MM.1S (cell line): Measurements from ENCODE around the gene BCAS3.

ENCODE experiments used
- DNase-seq: peaks from one replicate; pipeline ENCODE4 v3.0.0-alpha.2; 2015
- H2AFZ ChIP-seq: fragments of 300-600 bp; sonication (generic); 2 replicates; pipeline ENCODE4 v1.6.0; 2016; ENCODE audit warnings: antibody characterized with exemption, low read length
- H3F3A ChIP-seq: fragments of 300-600 bp; sonication (generic); 2 replicates; pipeline ENCODE4 v1.6.1; 2016; ENCODE audit warnings: mild to moderate bottlenecking, antibody characterized with exemption, low read length, moderate library complexity, mixed read lengths; ENCODE audit not compliant: insufficient read depth
- H3K27ac ChIP-seq: fragments of 300-600 bp; sonication (generic); 2 replicates; pipeline ENCODE4 v1.5.1; 2016; ENCODE audit warnings: mild to moderate bottlenecking, low read length
- H3K27me3 ChIP-seq: fragments of 300-600 bp; sonication (generic); replicated peaks from 2 replicates; pipeline ENCODE4 v1.6.0; 2016; ENCODE audit warnings: low read length; ENCODE audit not compliant: insufficient read depth
- H3K36me3 ChIP-seq: fragments of 300-600 bp; sonication (generic); replicated peaks from 2 replicates; pipeline ENCODE4 v1.6.1; 2016; ENCODE audit warnings: mild to moderate bottlenecking, low read length, mixed read lengths; ENCODE audit not compliant: insufficient read depth
- H3K4me1 ChIP-seq: fragments of 300-600 bp; sonication (generic); 2 replicates; pipeline ENCODE4 v1.6.1; 2016; ENCODE audit warnings: low read length, mixed read lengths
- H3K4me2 ChIP-seq: fragments of 300-600 bp; sonication (generic); 2 replicates; pipeline ENCODE4 v1.6.0; 2016; ENCODE audit warnings: low read depth, low read length
- H3K4me3 ChIP-seq: fragments of 300-600 bp; sonication (generic); 2 replicates; pipeline ENCODE4 v1.5.1; 2016; ENCODE audit warnings: low read length, mixed read lengths
- H3K79me2 ChIP-seq: fragments of 300-600 bp; sonication (generic); 2 replicates; pipeline ENCODE4 v1.6.1; 2016; ENCODE audit warnings: mixed run types, low read length, mixed read lengths
- H3K9ac ChIP-seq: fragments of 300-600 bp; sonication (generic); 2 replicates; pipeline ENCODE4 v1.6.1; 2016; ENCODE audit warnings: low read length, mixed read lengths
- H3K9me2 ChIP-seq: fragments of 300-600 bp; sonication (generic); replicated peaks from 2 replicates; pipeline ENCODE4 v1.6.1; 2016; ENCODE audit warnings: mild to moderate bottlenecking, low read length, mixed read lengths; ENCODE audit not compliant: insufficient read depth
- H3K9me3 ChIP-seq: fragments of 300-600 bp; sonication (generic); replicated peaks from 2 replicates; pipeline ENCODE4 v1.6.1; 2016; ENCODE audit warnings: mild to moderate bottlenecking, low read length, mixed read lengths; ENCODE audit not compliant: insufficient read depth
- H4K20me1 ChIP-seq: fragments of 300-600 bp; sonication (generic); 2 replicates; pipeline ENCODE4 v1.6.1; 2016; ENCODE audit warnings: mild to moderate bottlenecking, low read length, moderate library complexity, mixed read lengths; ENCODE audit not compliant: insufficient read depth
- EZH2 ChIP-seq: fragments of 300-600 bp; sonication (generic); optimal IDR thresholded peaks from 2 replicates; pipeline ENCODE3; 2017; ENCODE audit warnings: low read depth, mild to moderate bottlenecking, antibody characterized with exemption, low read length, mixed read lengths
- EZH2phosphoT487 ChIP-seq: fragments of 300-600 bp; sonication (generic); IDR thresholded peaks from 2 replicates; pipeline ENCODE4 v1.6.1; 2018; ENCODE audit warnings: antibody characterized with exemption, low read length
- TF ChIP-seq, protein P1 (sequence below): fragments of 300-600 bp; sonication (generic); IDR thresholded peaks from 2 replicates; pipeline ENCODE4 v1.5.1; 2016; ENCODE audit warnings: antibody characterized with exemption, low read length, mixed read lengths

The BCAS3 gene

DNA sequence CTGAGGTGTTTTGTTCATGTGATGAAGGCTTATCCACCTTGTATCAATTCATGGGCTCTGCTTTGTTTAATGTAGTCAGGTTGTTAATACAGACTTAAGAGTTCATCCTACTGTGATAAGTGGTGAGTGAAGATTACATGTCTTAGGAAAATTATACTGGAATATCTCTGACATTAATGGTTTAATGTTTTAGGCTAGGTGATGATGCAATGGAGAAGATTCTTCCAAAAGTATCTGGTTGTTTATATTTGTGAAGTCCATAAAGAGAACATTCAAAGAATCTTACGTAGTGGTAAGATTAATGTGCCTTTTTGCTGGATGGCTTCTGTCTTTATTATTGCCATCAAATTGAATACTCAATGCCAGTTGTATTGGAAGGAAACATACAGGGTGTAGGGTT is 236.4 kb downstream of the BCAS3 start:
- no peaks in the 10 kb centered on the region for H3K36me3 ChIP-seq

DNA sequence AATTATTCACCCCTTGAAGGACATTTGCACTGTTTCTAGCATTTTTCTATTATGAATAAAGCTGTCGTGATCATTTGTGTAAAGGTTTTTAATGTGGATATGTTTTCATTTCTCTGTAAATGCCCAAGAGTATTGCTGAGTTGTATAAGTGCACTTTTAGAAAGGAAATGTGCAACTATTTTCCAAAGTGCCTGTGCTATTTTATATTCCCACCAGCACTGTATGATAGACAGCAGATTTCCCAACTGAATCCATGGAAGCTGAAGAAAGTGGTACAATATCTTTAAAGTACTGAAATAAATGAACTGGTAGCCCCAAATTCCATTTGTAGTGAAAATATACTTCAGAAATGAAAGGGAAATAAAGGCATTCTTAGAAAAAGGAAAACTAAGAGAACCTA is 238.4 kb downstream of the BCAS3 start:
- Histone ChIP-seq H3K36me3 (no peaks in the 10 kb centered on the region), H3F3A (no peaks in the 10 kb centered on the region), H3K4me2 (no peak overlapping the region), H3K79me2 (no peaks in the 10 kb centered on the region), H3K27me3 (no peaks in the 10 kb centered on the region), H3K4me3 (no peak overlapping the region), H4K20me1 (no peaks in the 10 kb centered on the region), H3K27ac (no peak overlapping the region), H2AFZ (no peak overlapping the region), H3K4me1 (no peaks in the 10 kb centered on the region), H3K9ac (no peak overlapping the region), H3K9me2 (no peaks in the 10 kb centered on the region), H3K9me3 (no peaks in the 10 kb centered on the region; the same call in 1 of the 2 replicates)
- no peak for DNase-seq
- TF ChIP-seq, protein P1, sequence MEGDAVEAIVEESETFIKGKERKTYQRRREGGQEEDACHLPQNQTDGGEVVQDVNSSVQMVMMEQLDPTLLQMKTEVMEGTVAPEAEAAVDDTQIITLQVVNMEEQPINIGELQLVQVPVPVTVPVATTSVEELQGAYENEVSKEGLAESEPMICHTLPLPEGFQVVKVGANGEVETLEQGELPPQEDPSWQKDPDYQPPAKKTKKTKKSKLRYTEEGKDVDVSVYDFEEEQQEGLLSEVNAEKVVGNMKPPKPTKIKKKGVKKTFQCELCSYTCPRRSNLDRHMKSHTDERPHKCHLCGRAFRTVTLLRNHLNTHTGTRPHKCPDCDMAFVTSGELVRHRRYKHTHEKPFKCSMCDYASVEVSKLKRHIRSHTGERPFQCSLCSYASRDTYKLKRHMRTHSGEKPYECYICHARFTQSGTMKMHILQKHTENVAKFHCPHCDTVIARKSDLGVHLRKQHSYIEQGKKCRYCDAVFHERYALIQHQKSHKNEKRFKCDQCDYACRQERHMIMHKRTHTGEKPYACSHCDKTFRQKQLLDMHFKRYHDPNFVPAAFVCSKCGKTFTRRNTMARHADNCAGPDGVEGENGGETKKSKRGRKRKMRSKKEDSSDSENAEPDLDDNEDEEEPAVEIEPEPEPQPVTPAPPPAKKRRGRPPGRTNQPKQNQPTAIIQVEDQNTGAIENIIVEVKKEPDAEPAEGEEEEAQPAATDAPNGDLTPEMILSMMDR, result no peak
- TF ChIP-seq EZH2 (no peak), EZH2phosphoT487 (no peak)

More for the DNA sequence above, 236.4 kb downstream of the BCAS3 start:
- H3K9me2 ChIP-seq, result no peaks in the 10 kb centered on the region
- TF ChIP-seq EZH2 (no peak), EZH2phosphoT487 (no peak)
- TF ChIP-seq, protein P1, result no peak
- H3K79me2 ChIP-seq, result no peaks in the 10 kb centered on the region
- H3K27me3 ChIP-seq, result no peaks in the 10 kb centered on the region
- no peak overlapping the region for H3K4me3 ChIP-seq
- DNase-seq, result no peak
- H3K4me2 ChIP-seq, result no peak overlapping the region
- H3F3A ChIP-seq, result no peaks in the 10 kb centered on the region
- no peaks in the 10 kb centered on the region for H4K20me1 ChIP-seq
- no peak overlapping the region for H3K9ac ChIP-seq
- H3K9me3 ChIP-seq, result no peaks in the 10 kb centered on the region; the same call in 1 of the 2 replicates
- H2AFZ ChIP-seq, result no peak overlapping the region
- H3K27ac ChIP-seq, result no peak overlapping the region
- no peaks in the 10 kb centered on the region for H3K4me1 ChIP-seq

DNA sequence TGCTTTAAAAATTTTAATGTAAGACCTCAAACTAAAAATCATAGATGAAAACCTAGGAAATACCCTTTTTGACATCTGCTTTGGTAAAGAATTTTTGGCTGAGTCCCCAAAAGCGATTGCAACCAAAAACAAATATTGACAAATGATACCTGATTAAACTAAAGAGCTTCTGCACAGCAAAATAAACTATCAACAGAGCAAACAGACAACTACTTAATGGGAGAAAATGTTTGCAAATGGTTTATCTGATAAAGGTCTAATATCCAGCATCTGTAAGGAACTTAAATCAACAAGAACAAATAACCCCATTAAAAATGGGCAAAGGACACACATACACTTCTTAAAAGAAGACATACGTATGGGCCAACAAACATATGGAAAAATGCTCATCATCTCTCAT is 242.5 kb downstream of the BCAS3 start:
- Histone ChIP-seq H3K9me2 (no peaks in the 10 kb centered on the region), H4K20me1 (no peaks in the 10 kb centered on the region), H3K4me1 (no peaks in the 10 kb centered on the region), H3K36me3 (no peaks in the 10 kb centered on the region), H3F3A (no peaks in the 10 kb centered on the region), H3K9ac (no peak overlapping the region), H3K27ac (no peak overlapping the region), H3K4me2 (no peak overlapping the region), H3K27me3 (no peaks in the 10 kb centered on the region), H3K79me2 (no peaks in the 10 kb centered on the region), H3K9me3 (no peaks in the 10 kb centered on the region), H2AFZ (no peak overlapping the region), H3K4me3 (no peak overlapping the region)
- no peak for DNase-seq
- TF ChIP-seq, protein P1, result no peak
- no peak for TF ChIP-seq EZH2phosphoT487
- no peak for TF ChIP-seq EZH2
